Hippocampal formation (tissue), 2 donors: Measurements from ENCODE around the gene ANKRD24.
"Not testable (repeated sequence)": the region's sequence is repeated elsewhere in the genome, so short reads cannot be mapped to it uniquely, and the experiment has no call there.

Experiments
- DNase-seq, 2 donors: peaks; one replicate each; lab custom pipeline; 2025; lab: John Stamatoyannopoulos, UW

Gene ANKRD24

GRCh38 chr19:4267901-4268815 lies 85.7 kb downstream of the ANKRD24 start:
- DNase-seq = no peak

GRCh38 chr19:4268816-4269430 lies 86.4 kb downstream of the ANKRD24 start:
- DNase-seq = no peak

- no peak for DNase-seq
Observed at GRCh38 chr19:4272894-4273293, 90.4 kb downstream of the ANKRD24 start.

DNA sequence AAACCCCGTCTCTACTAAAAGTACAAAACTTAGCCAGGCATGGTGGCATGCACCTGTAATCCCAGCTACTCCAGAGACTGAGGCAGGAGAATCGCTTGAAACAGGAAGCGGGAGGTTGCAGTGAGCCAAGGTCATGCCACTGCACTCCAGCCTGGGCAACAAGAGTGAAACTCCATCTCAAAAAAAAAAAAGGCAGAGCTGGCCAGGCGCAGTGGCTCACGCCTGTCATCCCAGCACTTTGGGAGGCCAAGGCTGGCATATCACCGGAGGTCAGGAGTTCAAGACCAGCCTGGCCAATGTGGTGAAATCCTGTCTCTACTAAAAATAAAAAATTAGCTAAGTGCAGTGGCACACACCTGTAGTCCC lies 91.8 kb downstream of the ANKRD24 start:
- not testable (repeated sequence) for DNase-seq
